RPMI7951 (cell line): ENCODE data around the gene CACNA1A. TPM values are rescaled to one million over a fixed set of nuclear protein-coding genes. Genes with fewer than 3 reads are reported as not detected.
A peak's percentile ranks its signal among the peaks of the same experiment; 100 is the strongest.

Experiments used
- DNase-seq: peaks from one replicate; pipeline ENCODE4 v3.0.0-alpha.2; 2012; ENCODE audit warnings: low read depth
- total RNA-seq: library from RNA; depleted of rRNA; stranded (reverse); fragments of >200 nt; shearing (Covaris generic); gene quantifications from 2 replicates; pipeline ENCODE4 v1.2.3, GENCODE V29; 2014

The CACNA1A gene
- total RNA-seq, 1 experiment from 2014 or later, result 0.12 TPM

DNA sequence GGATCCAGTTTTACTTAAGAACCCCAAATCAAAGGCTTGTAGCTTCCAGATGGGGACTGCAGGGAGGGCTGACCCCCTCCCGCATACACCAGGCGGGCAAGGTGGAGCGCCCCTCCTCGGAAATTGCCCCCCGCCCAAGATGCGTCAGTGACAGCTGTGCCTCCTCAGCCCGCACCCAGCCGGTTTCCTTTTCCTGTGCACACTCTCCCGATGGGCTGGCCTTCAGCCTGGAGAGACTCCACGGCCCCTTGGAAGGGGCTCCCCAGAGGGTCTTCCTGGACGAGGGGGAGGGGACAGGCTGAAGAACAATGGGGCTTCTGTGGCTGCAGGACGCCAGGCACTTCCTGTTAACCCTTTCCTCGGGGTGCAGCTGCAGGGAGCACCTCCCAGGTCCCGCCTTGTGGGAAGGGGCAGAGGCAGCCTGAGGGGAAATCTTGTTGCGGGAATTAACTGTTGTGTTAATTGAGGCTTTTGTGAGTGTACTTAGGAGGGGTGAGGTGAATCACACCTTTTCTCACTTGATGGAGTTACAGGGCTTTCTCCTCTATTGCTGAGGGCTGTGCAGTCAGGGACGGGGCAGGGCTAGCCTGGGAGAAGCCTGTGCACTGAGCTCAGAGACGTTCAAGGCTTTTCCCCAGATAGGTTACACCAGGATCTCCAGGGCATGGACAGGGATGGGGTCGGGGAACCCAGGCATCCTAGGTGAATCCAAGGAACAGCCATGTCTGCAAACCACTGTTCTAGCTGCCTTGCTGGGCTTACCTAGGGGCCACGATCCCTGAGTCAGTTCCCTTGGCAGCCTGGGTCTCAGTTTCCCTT is 341.7 kb downstream of the CACNA1A start:
- DNase-seq, result peak; percentile 89

DNA sequence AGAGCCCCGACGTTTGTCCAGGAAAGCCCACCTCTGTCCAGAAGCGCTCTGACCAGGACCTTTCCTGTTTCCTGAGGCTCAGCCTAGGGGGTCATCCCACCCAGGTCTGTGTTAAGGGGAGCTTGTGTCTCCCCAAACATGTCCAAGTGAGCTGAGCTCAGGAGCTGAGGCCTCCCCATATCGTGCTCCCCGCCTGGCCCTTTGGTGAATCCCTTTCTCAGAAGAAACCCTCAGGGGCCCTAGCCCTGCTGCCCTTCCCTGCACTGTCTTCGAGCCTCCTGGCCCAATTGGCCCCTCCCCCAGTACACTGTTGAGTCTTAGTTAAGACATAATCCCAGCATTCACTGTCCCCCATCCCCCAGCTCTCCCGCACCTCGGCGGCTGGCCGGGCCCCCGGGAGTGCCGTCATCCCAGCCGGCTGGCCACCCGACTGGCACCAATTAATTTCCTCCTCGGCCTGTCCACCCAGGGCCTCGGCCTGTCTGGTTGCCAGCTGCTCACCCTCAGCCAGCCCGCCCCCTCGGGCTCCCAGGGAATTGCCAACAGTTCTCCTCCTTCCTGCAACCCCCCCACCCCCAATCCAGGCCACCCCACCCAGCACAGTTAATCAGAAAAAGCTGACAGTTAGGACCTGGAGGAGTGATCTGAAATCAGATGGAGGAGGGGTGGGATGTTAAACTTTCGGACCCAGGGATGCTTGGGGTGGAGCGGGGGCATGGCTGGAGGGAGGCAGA is 342.5 kb downstream of the CACNA1A start:
- peak; percentile 97 for DNase-seq

DNA sequence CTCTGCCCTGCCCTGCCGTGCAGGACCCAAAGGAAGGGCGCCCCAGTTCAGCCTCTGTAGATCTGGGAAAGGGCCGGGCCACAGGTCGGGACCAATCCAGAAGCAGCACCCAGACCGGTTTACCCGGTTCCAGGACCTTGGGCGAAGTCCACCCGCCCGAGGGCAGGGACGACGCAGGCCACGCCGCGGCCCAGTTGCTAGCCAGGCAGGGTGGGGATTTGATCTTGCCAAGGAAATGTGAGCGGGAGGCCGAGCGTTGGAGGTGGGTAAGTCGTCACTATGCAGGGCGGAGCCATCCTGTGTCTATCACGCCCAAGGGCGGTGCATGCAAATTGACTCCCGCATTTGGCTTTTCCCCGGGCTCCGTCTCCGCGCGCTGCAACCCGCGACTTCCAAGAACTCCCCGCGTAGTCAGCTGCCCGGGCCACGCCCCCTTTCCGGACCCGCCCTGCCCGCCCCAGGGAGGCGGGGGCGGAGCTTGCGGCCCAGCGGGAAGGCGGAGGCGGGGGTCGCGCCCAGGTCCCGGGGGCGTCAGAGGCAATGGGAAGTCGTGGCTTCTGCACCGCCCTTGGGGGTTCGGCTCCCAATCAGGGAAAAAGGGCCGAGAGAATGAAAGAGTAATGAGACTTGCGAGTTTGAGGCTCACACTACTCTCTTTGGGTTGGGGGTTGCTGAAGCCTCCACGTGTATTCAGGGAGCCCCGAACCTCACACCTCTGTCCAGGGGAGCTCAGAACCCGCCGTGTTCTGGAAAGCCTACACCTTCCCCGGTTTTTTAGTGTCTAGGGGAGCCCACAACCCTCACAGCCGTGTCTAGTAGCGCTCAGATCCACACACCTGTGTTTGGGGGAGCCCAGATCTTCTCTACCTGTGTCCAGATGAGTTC is 343.3 kb downstream of the CACNA1A start:
- DNase-seq, result peak; percentile 99

DNA sequence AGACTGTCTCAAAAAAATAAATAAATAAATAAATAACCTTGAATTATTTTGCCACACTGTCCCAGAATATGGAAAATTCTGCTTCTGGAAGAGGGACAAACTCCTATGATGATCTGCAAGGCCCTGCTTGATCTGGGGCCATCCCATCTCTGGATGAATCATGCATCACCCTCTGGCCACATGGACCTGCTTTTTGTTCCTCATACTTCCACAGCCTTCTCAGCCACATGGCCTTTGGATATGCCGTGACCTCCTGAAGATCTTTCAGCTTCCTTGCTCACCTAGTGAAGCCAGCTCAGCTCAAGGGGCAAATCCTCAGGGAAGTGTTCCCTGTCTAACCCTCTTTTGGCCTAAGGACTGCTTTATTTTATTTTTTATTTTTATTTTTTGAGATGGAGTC is 345.7 kb downstream of the CACNA1A start:
- DNase-seq, result peak; percentile 84

DNA sequence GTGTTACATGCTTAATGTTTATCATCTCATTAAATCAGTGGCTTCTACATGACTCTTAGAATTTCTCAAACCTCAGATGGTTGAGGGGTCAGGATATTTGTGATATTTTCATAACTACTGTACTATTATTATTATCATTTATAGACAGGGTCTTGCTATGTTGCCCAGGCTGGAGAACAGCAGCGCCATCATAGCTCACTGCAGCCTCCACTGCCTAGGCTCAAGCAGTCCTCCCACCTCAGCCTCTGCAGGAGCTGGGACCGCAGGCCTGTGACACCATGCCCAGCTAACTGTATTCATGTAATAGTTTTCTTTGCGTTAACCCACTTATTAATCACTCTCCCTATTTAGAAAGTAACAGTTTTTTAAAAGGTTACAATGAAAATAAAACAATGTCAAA is 346.6 kb downstream of the CACNA1A start:
- DNase-seq, result no peak
